ENCODE data around the gene DNAJC30. TPM values are rescaled to one million over a fixed set of nuclear protein-coding genes. Genes with fewer than 3 reads are reported as not detected.
A peak's percentile ranks its signal among the peaks of the same experiment; 100 is the strongest.
"Not testable (repeated sequence)": the region's sequence is repeated elsewhere in the genome, so short reads cannot be mapped to it uniquely, and the experiment has no call there.

The DNAJC30 gene
- total RNA-seq, 2 experiments from 2014 or later = 6.7 to 7.0 TPM

DNA sequence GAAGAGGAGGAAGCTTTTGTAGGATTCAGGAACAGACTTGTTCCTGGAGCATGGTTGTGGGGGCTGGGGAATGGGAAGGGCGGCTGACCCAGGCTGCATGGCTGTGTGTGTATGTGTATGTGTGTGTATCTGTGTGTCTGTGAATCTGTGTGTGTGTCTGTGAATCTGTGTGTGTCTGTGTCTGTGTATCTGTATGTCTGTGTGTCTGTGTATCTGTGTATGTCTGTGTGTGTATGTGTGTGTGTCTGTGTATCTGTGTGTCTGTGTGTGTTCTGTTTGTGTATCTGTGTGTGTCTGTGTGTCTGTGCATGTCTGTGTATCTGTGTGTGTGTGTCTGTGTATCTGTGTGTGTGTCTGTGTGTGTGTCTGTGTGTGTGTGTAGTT is 42.8 kb upstream of the DNAJC30 start:
- Mint-ChIP-seq H3K9me3 (no peaks in the 10 kb centered on the region), H3K4me1 (ENCODE audit: low read depth) (no peaks in the 10 kb centered on the region), H3K36me3 (ENCODE audit: low read depth) (no peaks in the 10 kb centered on the region), H3K27ac (no peak overlapping the region), H3K4me3 (no peak overlapping the region), H3K27me3 (peaks cover 6% of the 10 kb centered on the region)
- POLR2A ChIA-PET = no interaction called here
- ATAC-seq = peak; percentile 24
- CTCF ChIA-PET = interaction anchor here (0.8 to 4.6 kb wide), 16 partner anchors 9 to 207 kb away, joined by 3 to 53 read pairs (median 4); no protein-coding TSS in a partner anchor
- DNase-seq = no peak
- TF ChIP-seq, protein P1, sequence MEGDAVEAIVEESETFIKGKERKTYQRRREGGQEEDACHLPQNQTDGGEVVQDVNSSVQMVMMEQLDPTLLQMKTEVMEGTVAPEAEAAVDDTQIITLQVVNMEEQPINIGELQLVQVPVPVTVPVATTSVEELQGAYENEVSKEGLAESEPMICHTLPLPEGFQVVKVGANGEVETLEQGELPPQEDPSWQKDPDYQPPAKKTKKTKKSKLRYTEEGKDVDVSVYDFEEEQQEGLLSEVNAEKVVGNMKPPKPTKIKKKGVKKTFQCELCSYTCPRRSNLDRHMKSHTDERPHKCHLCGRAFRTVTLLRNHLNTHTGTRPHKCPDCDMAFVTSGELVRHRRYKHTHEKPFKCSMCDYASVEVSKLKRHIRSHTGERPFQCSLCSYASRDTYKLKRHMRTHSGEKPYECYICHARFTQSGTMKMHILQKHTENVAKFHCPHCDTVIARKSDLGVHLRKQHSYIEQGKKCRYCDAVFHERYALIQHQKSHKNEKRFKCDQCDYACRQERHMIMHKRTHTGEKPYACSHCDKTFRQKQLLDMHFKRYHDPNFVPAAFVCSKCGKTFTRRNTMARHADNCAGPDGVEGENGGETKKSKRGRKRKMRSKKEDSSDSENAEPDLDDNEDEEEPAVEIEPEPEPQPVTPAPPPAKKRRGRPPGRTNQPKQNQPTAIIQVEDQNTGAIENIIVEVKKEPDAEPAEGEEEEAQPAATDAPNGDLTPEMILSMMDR (IDR thresholded peaks at IDR 0.05) = peak; percentile 46
- intact Hi-C loops (cut with micrococcal nuclease) = loop anchor here (5.0 kb wide), 2 partner anchors 59 to 119 kb away; partner anchors contain the start of gene VPS37D

DNA sequence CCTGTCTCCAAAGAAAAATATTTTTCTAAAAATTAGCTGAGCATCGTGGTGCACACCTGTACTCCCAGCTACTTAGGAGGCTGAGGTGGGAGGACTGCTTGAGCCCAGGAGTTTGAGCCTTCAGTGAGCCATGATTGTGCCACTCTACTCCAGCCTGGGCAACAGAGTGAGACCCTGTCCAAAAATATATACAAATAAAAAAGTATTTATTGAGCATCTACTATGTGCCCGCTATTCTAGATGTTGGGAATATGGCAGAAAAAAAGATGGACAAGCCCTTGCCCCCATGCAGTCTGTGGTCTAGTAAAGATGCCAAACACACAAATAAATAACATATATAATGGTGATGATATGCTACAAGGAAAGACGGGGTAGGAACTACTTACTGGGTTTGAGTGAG is 40.6 kb upstream of the DNAJC30 start:
- Mint-ChIP-seq H3K4me3 (no peak overlapping the region), H3K36me3 (ENCODE audit: low read depth) (no peaks in the 10 kb centered on the region), H3K4me1 (ENCODE audit: low read depth) (peaks cover 6% of the 10 kb centered on the region), H3K9me3 (no peaks in the 10 kb centered on the region), H3K27me3 (peaks cover 10% of the 10 kb centered on the region), H3K27ac (no peak overlapping the region)
- ATAC-seq (no peak), DNase-seq (no peak)
- ChIA-PET POLR2A (no interaction called here), CTCF (interaction anchor here (1.1 to 4.6 kb wide), 3 partner anchors 11 to 118 kb away, joined by 3 to 53 read pairs (median 4); no protein-coding TSS in a partner anchor)
- intact Hi-C loops (cut with micrococcal nuclease) = no loop called here
- TF ChIP-seq, protein P1 (IDR thresholded peaks at IDR 0.05) = no peak

DNA sequence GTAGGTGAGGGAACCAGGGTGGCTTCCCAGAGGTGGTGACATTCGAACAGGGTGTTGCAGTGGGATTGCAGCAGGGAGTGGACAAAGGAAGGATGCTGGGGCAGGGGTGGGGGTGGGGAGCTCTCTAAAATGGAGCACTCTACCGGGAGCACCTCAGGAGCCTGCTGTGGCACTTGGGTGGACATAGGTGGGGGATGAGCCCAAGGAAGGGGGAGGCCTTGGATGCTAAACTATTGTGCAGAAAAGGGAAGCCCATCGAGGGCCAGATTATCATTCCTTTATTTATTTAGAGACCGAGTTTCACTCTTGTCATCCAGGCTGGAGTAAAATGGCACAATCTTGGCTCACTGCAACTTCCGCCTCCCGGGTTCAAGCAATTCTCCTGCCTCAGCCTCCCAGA is 39.5 kb upstream of the DNAJC30 start:
- H3K27ac Mint-ChIP-seq = no peak overlapping the region
- peaks cover 14% of the 10 kb centered on the region for H3K4me1 Mint-ChIP-seq (ENCODE audit: low read depth)
- intact Hi-C loops (cut with micrococcal nuclease) = no loop called here
- H3K36me3 Mint-ChIP-seq (ENCODE audit: low read depth) = no peaks in the 10 kb centered on the region
- no peak for ATAC-seq
- H3K9me3 Mint-ChIP-seq = no peaks in the 10 kb centered on the region
- peaks cover 4% of the 10 kb centered on the region for H3K27me3 Mint-ChIP-seq
- CTCF ChIA-PET = interaction anchor here (1.1 to 4.6 kb wide), 4 partner anchors 12 to 117 kb away, joined by 3 to 53 read pairs (median 4); no protein-coding TSS in a partner anchor
- H3K4me3 Mint-ChIP-seq = no peak overlapping the region
- TF ChIP-seq, protein P1 (IDR thresholded peaks at IDR 0.05) = no peak
- POLR2A ChIA-PET = no interaction called here
- no peak for DNase-seq

DNA sequence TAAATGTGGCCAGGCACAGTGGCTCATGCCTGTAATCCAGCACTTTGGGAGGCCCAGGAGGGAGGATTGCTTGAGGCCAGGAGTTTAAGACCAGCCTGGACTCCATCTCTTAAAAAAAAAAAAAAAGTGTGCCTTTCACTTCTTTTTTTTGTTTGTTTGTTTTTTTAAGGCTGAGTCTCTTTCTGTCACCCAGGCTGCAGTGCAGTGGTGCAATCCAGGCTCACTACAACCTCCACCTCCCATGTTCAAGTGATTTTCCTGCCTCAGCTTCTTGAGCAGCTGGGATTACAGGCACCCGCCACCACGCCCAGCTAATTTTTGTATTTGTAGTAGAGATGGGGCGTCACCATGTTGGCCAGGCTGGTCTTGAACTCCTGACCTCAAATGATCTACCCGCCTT is 38.9 kb upstream of the DNAJC30 start:
- H3K4me1 Mint-ChIP-seq (ENCODE audit: low read depth) = peaks cover 20% of the 10 kb centered on the region
- CTCF ChIA-PET = interaction anchor here (1.7 kb wide), 1 partner anchor 24 kb away, joined by 3 read pairs; no protein-coding TSS in a partner anchor
- H3K27ac Mint-ChIP-seq; H3K4me3 Mint-ChIP-seq; ATAC-seq; H3K27me3 Mint-ChIP-seq; DNase-seq; H3K9me3 Mint-ChIP-seq; H3K36me3 Mint-ChIP-seq (ENCODE audit: low read depth); intact Hi-C loops (cut with micrococcal nuclease): not testable (repeated sequence)
- POLR2A ChIA-PET = interaction anchor here (0.6 kb wide), 1 partner anchor 16 kb away, joined by 3 read pairs; no protein-coding TSS in a partner anchor

DNA sequence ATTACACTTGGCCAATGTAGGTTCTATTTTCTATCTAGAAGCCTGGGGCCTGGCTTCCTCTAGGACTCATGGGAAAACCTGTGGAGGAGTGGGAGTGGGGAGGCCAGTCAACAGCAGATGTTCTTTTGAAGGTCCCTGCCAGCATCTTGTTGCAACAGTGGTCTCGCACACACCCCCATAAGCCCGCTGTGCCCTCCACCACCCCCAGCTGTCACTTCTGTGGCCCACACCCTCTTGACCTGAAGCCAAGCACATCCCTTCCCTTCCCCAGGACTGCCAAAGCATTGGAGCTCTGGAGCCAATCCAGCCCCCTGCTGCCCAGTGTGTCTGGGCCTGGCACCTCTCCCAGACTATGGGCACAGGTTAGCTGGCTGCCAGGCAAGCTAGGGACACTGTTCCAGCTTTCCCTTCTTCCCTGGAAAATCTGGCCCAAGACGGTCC is 38.1 kb upstream of the DNAJC30 start:
- TF ChIP-seq, protein P1 (IDR thresholded peaks at IDR 0.05) = no peak
- no peak for DNase-seq
- peak overlapping the region; percentile 11 for H3K4me3 Mint-ChIP-seq
- ChIA-PET CTCF (interaction anchor here (1.3 to 2.6 kb wide), 3 partner anchors 13 to 114 kb away, joined by 3 to 12 read pairs (median 4); no protein-coding TSS in a partner anchor), POLR2A (no interaction called here)
- peaks cover 25% of the 10 kb centered on the region for H3K4me1 Mint-ChIP-seq (ENCODE audit: low read depth)
- intact Hi-C loops (cut with micrococcal nuclease) = no loop called here
- H3K27me3 Mint-ChIP-seq = peaks cover 4% of the 10 kb centered on the region
- H3K9me3 Mint-ChIP-seq = no peaks in the 10 kb centered on the region
- H3K27ac Mint-ChIP-seq = no peak overlapping the region
- no peaks in the 10 kb centered on the region for H3K36me3 Mint-ChIP-seq (ENCODE audit: low read depth)
- no peak for ATAC-seq

DNA sequence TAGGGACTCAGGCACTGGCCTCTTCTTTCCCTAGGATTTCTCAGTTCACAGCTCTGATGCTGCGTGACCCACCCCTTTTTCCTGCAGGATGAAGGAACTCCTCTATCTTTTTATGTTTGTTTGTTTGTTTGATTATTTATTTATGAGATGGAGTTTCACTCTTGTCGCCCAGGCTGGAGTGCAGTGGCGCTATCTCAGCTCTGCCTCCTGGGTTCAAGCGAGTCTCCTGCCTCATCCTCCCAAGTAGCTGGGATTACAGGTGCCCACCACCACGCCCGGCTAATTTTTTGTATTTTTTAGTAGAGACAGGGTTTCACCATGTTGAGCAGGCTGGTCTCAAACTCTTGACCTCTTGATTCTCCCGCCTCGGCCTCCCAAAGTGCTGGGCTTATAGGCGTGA is 37.2 kb upstream of the DNAJC30 start:
- intact Hi-C loops (cut with micrococcal nuclease); DNase-seq; H3K36me3 Mint-ChIP-seq (ENCODE audit: low read depth); H3K27ac Mint-ChIP-seq; H3K9me3 Mint-ChIP-seq; ATAC-seq; H3K27me3 Mint-ChIP-seq: not testable (repeated sequence)
- Mint-ChIP-seq H3K4me3 (peak overlapping the region; percentile 71), H3K4me1 (ENCODE audit: low read depth) (peaks cover 33% of the 10 kb centered on the region)
- CTCF ChIA-PET = interaction anchor here (1.3 to 2.6 kb wide), 4 partner anchors 8 to 113 kb away, joined by 3 to 12 read pairs (median 5); no protein-coding TSS in a partner anchor
- POLR2A ChIA-PET = interaction anchor here (0.7 to 1.5 kb wide), 3 partner anchors 16 to 113 kb away, joined by 3 read pairs; partner anchors contain the start of gene ABHD11

All from activated CD8-positive, alpha-beta T cell treated with anti-CD3 and anti-CD28 coated beads for 36 hours (primary cell).